ENCODE results near the gene ZNF727.
"Not testable (repeated sequence)": the region's sequence is repeated elsewhere in the genome, so short reads cannot be mapped to it uniquely, and the experiment has no call there.

The ZNF727 gene

GRCh38 chr7:64045301-64046040, at the start of gene ZNF727:
TSS of gene ZNF727 (plus strand) at chr7:64045434. CDS start at chr7:64045622, 188 bp downstream.
- no peak for TF ChIP-seq CTCF (IDR thresholded peaks at IDR 0.05; ENCODE audit: low read depth, low read length)
- no peak within 1 kb of the TSS for H3K4me3 ChIP-seq (ENCODE audit: low read depth, low read length)
- no peak for DNase-seq (ENCODE audit: low read depth, low spot score)
- in situ Hi-C loops (cut with HindIII; ENCODE audit: low sequenced_read_pairs): no loop called here

- DNase-seq (ENCODE audit: low read depth, low spot score): no peak
- in situ Hi-C loops (cut with HindIII; ENCODE audit: low sequenced_read_pairs): no loop called here
- TF ChIP-seq CTCF (IDR thresholded peaks at IDR 0.05; ENCODE audit: low read depth, low read length): no peak
- no peak within 1 kb of the TSS for H3K4me3 ChIP-seq (ENCODE audit: low read depth, low read length)
Observed at GRCh38 chr7:63998549-63998948, 46.7 kb upstream of the ZNF727 start, which contains the start of gene ZNF722. TSS of gene ZNF722 (plus strand) at chr7:63998849. CDS start at chr7:63998962, 113 bp downstream.

- in situ Hi-C loops (cut with HindIII; ENCODE audit: low sequenced_read_pairs): not testable (repeated sequence)
Observed at GRCh38 chr7:64015496-64015895, 29.7 kb upstream of the ZNF727 start.

GRCh38 chr7:64035388-64035787, 9.8 kb upstream of the ZNF727 start:
- TF ChIP-seq CTCF (IDR thresholded peaks at IDR 0.05; ENCODE audit: low read depth, low read length): no peak

More at GRCh38 chr7:64015496-64015895, 29.7 kb upstream of the ZNF727 start:
- not testable (repeated sequence) for DNase-seq (ENCODE audit: low read depth, low spot score); H3K4me3 ChIP-seq (ENCODE audit: low read depth, low read length)

GRCh38 chr7:64037095-64037494, 8.1 kb upstream of the ZNF727 start:
- in situ Hi-C loops (cut with HindIII; ENCODE audit: low sequenced_read_pairs): no loop called here
- H3K4me3 ChIP-seq (ENCODE audit: low read depth, low read length): no peak overlapping the region
- DNase-seq (ENCODE audit: low read depth, low spot score): no peak
- TF ChIP-seq CTCF (IDR thresholded peaks at IDR 0.05; ENCODE audit: low read depth, low read length): no peak

More at GRCh38 chr7:64035388-64035787, 9.8 kb upstream of the ZNF727 start:
- no peak for DNase-seq (ENCODE audit: low read depth, low spot score)
- no peak overlapping the region for H3K4me3 ChIP-seq (ENCODE audit: low read depth, low read length)
- in situ Hi-C loops (cut with HindIII; ENCODE audit: low sequenced_read_pairs): no loop called here

GRCh38 chr7:64046041-64046389, 781 bp downstream of the ZNF727 start:
- H3K4me3 ChIP-seq (ENCODE audit: low read depth, low read length): no peak overlapping the region
- no peak for DNase-seq (ENCODE audit: low read depth, low spot score)
- no peak for TF ChIP-seq CTCF (IDR thresholded peaks at IDR 0.05; ENCODE audit: low read depth, low read length)
- in situ Hi-C loops (cut with HindIII; ENCODE audit: low sequenced_read_pairs): no loop called here

GRCh38 chr7:64077837-64078698, 32.8 kb downstream of the ZNF727 start:
- in situ Hi-C loops (cut with HindIII; ENCODE audit: low sequenced_read_pairs); H3K4me3 ChIP-seq (ENCODE audit: low read depth, low read length); DNase-seq (ENCODE audit: low read depth, low spot score): not testable (repeated sequence)

All from astrocyte of the spinal cord (primary cell).